Panc1 (cell line): Measurements from ENCODE around the gene AQP1.

Experiments used
- POLR2AphosphoS5 ChIP-seq: IDR thresholded peaks from 2 replicates; pipeline ENCODE4 v1.6.1; 2012; ENCODE audit warnings: mild to moderate bottlenecking, low read depth, low read length, moderate library complexity
- SIN3A ChIP-seq: IDR thresholded peaks from 2 replicates; pipeline ENCODE4 v1.6.1; 2012; ENCODE audit warnings: low read depth, mild to moderate bottlenecking, low read length, moderate library complexity, borderline replicate concordance; ENCODE audit not compliant: insufficient read depth
- TF ChIP-seq, protein P1 (sequence below): fragments of 450-650 bp; IDR thresholded peaks from 2 replicates; pipeline ENCODE4 v1.5.1; 2017; ENCODE audit warnings: mild to moderate bottlenecking
- TF ChIP-seq, protein P2 (sequence below), 2 experiments: IDR thresholded peaks; 2 replicates each; pipeline ENCODE4 v1.6.1; 2011 to 2012; ENCODE audit warnings: low read depth in 2 of 2, control low read depth in 1 of 2, low read length in 1 of 2, mild to moderate bottlenecking in 1 of 2, moderate library complexity in 1 of 2; ENCODE audit not compliant: insufficient read depth in 1 of 2

DNA sequence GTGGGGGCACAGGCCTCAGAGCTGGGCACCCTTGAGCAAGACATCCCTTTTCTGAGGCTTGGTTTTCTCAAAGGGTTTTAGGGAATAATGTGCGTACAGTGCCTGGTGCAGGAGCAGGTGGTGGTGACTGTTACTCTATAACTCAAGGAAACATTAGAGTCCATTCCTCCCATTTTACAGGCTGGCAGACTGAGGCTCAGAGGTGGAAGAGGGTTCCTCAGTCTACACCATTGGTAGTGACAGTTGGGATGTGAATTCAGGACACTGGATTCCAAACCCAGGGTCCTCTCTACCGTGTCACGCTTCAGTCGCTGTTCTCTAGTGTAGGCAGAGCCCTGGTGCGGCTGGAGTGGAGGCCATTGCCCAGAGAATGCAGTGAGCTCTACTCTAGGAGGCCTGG, 40.0 kb upstream of the AQP1 start:
- no peak for TF ChIP-seq POLR2AphosphoS5
- TF ChIP-seq, protein P1, sequence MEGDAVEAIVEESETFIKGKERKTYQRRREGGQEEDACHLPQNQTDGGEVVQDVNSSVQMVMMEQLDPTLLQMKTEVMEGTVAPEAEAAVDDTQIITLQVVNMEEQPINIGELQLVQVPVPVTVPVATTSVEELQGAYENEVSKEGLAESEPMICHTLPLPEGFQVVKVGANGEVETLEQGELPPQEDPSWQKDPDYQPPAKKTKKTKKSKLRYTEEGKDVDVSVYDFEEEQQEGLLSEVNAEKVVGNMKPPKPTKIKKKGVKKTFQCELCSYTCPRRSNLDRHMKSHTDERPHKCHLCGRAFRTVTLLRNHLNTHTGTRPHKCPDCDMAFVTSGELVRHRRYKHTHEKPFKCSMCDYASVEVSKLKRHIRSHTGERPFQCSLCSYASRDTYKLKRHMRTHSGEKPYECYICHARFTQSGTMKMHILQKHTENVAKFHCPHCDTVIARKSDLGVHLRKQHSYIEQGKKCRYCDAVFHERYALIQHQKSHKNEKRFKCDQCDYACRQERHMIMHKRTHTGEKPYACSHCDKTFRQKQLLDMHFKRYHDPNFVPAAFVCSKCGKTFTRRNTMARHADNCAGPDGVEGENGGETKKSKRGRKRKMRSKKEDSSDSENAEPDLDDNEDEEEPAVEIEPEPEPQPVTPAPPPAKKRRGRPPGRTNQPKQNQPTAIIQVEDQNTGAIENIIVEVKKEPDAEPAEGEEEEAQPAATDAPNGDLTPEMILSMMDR = no peak
- TF ChIP-seq, protein P2, sequence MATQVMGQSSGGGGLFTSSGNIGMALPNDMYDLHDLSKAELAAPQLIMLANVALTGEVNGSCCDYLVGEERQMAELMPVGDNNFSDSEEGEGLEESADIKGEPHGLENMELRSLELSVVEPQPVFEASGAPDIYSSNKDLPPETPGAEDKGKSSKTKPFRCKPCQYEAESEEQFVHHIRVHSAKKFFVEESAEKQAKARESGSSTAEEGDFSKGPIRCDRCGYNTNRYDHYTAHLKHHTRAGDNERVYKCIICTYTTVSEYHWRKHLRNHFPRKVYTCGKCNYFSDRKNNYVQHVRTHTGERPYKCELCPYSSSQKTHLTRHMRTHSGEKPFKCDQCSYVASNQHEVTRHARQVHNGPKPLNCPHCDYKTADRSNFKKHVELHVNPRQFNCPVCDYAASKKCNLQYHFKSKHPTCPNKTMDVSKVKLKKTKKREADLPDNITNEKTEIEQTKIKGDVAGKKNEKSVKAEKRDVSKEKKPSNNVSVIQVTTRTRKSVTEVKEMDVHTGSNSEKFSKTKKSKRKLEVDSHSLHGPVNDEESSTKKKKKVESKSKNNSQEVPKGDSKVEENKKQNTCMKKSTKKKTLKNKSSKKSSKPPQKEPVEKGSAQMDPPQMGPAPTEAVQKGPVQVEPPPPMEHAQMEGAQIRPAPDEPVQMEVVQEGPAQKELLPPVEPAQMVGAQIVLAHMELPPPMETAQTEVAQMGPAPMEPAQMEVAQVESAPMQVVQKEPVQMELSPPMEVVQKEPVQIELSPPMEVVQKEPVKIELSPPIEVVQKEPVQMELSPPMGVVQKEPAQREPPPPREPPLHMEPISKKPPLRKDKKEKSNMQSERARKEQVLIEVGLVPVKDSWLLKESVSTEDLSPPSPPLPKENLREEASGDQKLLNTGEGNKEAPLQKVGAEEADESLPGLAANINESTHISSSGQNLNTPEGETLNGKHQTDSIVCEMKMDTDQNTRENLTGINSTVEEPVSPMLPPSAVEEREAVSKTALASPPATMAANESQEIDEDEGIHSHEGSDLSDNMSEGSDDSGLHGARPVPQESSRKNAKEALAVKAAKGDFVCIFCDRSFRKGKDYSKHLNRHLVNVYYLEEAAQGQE (IDR thresholded peaks at IDR 0.05; ENCODE audit: insufficient read depth in 1 of 2, low read depth in 2 of 2, low read length in 1 of 2) = no peak
- TF ChIP-seq SIN3A = no peak
